ENCODE data around the gene RBM11.

The RBM11 gene

GRCh38 chr21:14271641-14272040 lies 55.7 kb downstream of the RBM11 start:
- no peak for DNase-seq

DNA sequence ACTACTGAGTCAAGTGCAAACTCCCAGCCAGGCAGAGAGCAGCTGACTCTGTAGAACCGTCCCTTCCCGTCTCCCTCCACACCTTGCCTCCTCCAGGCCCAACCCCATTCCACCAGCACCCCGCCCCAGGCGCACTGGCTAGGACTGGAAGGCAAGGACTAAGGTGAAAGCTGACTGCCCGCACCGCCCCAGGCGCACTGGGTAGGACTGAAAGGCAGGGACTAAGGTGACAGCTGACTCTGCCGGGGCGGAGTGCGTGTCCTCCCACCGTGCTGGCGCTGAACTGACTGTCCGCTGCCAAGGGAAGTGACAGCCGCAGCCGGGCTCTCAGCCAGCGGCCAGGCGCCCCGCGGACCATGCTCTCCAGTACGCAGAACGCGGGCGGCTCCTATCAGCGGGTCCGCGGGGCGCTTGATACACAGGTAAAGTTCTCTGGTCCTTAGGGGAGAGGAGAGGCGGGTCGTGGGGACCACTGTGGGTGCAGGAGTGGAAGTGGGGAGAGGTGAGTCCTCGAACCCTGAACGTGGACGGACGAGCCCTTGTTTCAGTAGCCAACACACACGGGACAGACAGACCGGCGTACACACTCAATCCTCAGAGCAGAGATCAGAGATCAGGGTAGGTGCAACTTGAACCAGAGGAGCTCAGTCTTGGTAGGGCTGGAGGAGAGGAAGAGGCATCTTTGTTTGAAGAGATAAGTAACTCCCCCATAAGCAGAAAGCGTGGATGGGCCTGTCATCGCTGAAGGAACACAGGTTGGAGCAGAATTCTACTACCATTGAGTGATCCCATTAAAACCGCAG lies 58.0 kb downstream of the RBM11 start:
- DNase-seq, result no peak

DNA sequence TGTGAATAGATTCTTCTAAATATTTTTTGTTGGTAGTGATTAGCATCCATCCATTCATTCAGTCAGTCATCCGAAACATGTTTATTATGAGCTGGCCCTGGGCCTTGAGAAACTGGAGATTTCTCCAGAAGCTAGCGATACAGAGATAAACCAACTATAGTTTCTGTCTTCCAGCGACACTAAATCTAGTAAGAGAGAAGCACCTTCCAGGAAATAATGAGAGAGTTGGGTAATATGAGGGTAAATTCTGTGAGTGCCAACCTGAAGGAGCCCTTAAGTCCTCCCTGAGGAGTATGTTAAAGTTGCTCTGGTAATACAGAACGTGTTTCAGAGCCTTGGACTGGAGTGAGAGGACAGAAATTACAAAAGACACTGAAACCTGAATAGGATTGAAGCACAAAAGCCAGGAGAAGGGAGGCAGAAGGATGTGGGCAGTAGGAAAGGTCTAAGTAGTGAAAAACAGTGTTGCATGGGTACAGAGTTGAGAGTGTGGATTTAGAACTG lies 59.8 kb downstream of the RBM11 start:
- no peak for DNase-seq
